Measurements from ENCODE around the gene SOX5.
"Not testable (repeated sequence)": the region's sequence is repeated elsewhere in the genome, so short reads cannot be mapped to it uniquely, and the experiment has no call there.

Gene SOX5

GRCh38 chr12:23750923-23751322 lies 198.5 kb downstream of the SOX5 start:
- DNase-seq = no peak

GRCh38 chr12:23744696-23745095 lies 204.8 kb downstream of the SOX5 start:
- DNase-seq = no peak

- DNase-seq = no peak
Measured at GRCh38 chr12:23742574-23742973, 206.9 kb downstream of the SOX5 start.

- no peak for DNase-seq
Measured at GRCh38 chr12:23731493-23731892, 218.0 kb downstream of the SOX5 start.

- no peak for DNase-seq
Measured at GRCh38 chr12:23731035-23731434, 218.4 kb downstream of the SOX5 start.

- no peak for DNase-seq
Measured at GRCh38 chr12:23729359-23729758, 220.1 kb downstream of the SOX5 start.

- no peak for DNase-seq
Measured at GRCh38 chr12:23726646-23727045, 222.8 kb downstream of the SOX5 start.

- no peak for DNase-seq
Measured at GRCh38 chr12:23722655-23723054, 226.8 kb downstream of the SOX5 start.

GRCh38 chr12:23721268-23721667 lies 228.2 kb downstream of the SOX5 start:
- no peak for DNase-seq

GRCh38 chr12:23719493-23719892 lies 230.0 kb downstream of the SOX5 start:
- DNase-seq = no peak

- DNase-seq = not testable (repeated sequence)
Measured at GRCh38 chr12:23710361-23710760, 239.1 kb downstream of the SOX5 start.

GRCh38 chr12:23708185-23708837 lies 241.2 kb downstream of the SOX5 start:
- no peak for DNase-seq

- no peak for DNase-seq
Measured at GRCh38 chr12:23707270-23707669, 242.2 kb downstream of the SOX5 start.

GRCh38 chr12:23704992-23705943 lies 244.2 kb downstream of the SOX5 start:
- DNase-seq = no peak

- DNase-seq = no peak
Measured at GRCh38 chr12:23703051-23703450, 246.4 kb downstream of the SOX5 start.

GRCh38 chr12:23699031-23699430 lies 250.4 kb downstream of the SOX5 start:
- DNase-seq = no peak

GRCh38 chr12:23694920-23695319 lies 254.6 kb downstream of the SOX5 start:
- no peak for DNase-seq

GRCh38 chr12:23694307-23694706 lies 255.2 kb downstream of the SOX5 start:
- no peak for DNase-seq

- no peak for DNase-seq
Measured at GRCh38 chr12:23687947-23688346, 261.5 kb downstream of the SOX5 start.

GRCh38 chr12:23686095-23686494 lies 263.4 kb downstream of the SOX5 start:
- no peak for DNase-seq

GRCh38 chr12:23684121-23684520 lies 265.3 kb downstream of the SOX5 start:
- DNase-seq = peak; percentile 44

GRCh38 chr12:23681237-23681636 lies 268.2 kb downstream of the SOX5 start:
- no peak for DNase-seq

- DNase-seq = no peak
Measured at GRCh38 chr12:23674064-23674463, 275.4 kb downstream of the SOX5 start.

- no peak for DNase-seq
Measured at GRCh38 chr12:23671881-23672280, 277.6 kb downstream of the SOX5 start.

Data from NCI-H1048 (cell line).